HEK293 (cell line): Measurements from ENCODE around the gene DPP6.
"Not testable (repeated sequence)": the region's sequence is repeated elsewhere in the genome, so short reads cannot be mapped to it uniquely, and the experiment has no call there.

Source experiments
- ATF2 ChIP-seq: fragments of 450-650 bp; formaldehyde crosslinking; IDR thresholded peaks from 2 replicates; pipeline ENCODE4 v1.5.1; 2016; ENCODE audit warnings: missing biosample characterization, missing genetic modification characterization, low read depth
- CTCF ChIP-seq: fragments of 450-650 bp; formaldehyde crosslinking; IDR thresholded peaks from 2 replicates; pipeline ENCODE4 v1.5.1; 2016; ENCODE audit warnings: missing biosample characterization, missing genetic modification characterization
- GLIS2 ChIP-seq: fragments of 450-650 bp; formaldehyde crosslinking; IDR thresholded peaks from 2 replicates; pipeline ENCODE4 v1.5.1; 2016; ENCODE audit warnings: missing biosample characterization, missing genetic modification characterization
- OVOL3 ChIP-seq: fragments of 450-650 bp; formaldehyde crosslinking; IDR thresholded peaks from 2 replicates; pipeline ENCODE4 v1.5.1; 2016; ENCODE audit warnings: missing biosample characterization, missing genetic modification characterization
- PBX3 ChIP-seq: sonication (generic); formaldehyde crosslinking; IDR thresholded peaks from 2 replicates; pipeline ENCODE4 v1.8.1; 2022; ENCODE audit warnings: mild to moderate bottlenecking, moderate library complexity, missing genetic modification reagents
- ZFP3 ChIP-seq: fragments of 450-650 bp; formaldehyde crosslinking; IDR thresholded peaks from 2 replicates; pipeline ENCODE4 v1.5.1; 2016; ENCODE audit warnings: low read depth, missing biosample characterization, missing genetic modification characterization
- ZNF174 ChIP-seq: fragments of 450-650 bp; formaldehyde crosslinking; IDR thresholded peaks from 2 replicates; pipeline ENCODE4 v1.5.0; 2017; ENCODE audit warnings: missing biosample characterization, mild to moderate bottlenecking, missing genetic modification characterization
- ZNF391 ChIP-seq: fragments of 450-650 bp; formaldehyde crosslinking; IDR thresholded peaks from 2 replicates; pipeline ENCODE4 v1.5.1; 2016; ENCODE audit warnings: low read depth, missing biosample characterization, missing genetic modification characterization, borderline replicate concordance
- ZNF394 ChIP-seq: fragments of 450-650 bp; formaldehyde crosslinking; IDR thresholded peaks from 2 replicates; pipeline ENCODE4 v1.5.1; 2016; ENCODE audit warnings: missing biosample characterization, missing genetic modification characterization, mild to moderate bottlenecking, moderate library complexity, borderline replicate concordance
- ZSCAN18 ChIP-seq: fragments of 450-650 bp; formaldehyde crosslinking; IDR thresholded peaks from 2 replicates; pipeline ENCODE4 v1.5.1; 2016; ENCODE audit warnings: missing biosample characterization, missing genetic modification characterization

GRCh38 chr7:154163642-154164041, 111.4 kb downstream of the DPP6 start:
- TF ChIP-seq ZNF394 (tag by site-specific recombination); PBX3 (CRISPR knock-in tag); CTCF (tag by site-specific recombination); ZSCAN18 (tag by site-specific recombination); OVOL3; GLIS2 (tag by site-specific recombination); ZNF391; ZNF174 (tag by site-specific recombination); ZFP3 (tag by site-specific recombination); ATF2 (tag by site-specific recombination): not testable (repeated sequence)
